ENCODE data around the gene EYA3.

DNA sequence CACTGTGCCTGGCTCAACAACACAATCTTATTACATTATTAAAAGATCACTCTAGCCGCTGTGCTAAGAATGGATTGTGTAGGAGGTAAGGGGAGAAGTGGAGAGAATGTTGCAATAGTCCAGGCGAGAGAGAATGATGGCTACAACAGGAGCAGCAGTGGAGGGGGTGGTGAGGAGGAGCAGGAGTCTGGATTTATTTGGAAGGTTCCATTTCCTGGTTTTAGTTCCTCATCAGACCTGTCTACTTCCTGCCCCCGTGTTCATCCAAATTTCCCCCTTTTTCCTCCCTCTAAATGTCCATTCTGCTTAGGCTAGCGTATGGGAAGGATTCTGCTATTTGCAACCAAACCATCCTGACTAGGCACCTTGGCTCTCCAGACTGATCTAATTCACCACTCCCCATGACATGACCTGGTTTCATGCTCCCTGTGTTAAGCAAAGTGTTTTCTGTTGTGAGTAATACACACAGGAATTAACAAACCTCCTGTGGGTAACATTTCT lies 35.1 kb upstream of the EYA3 start:
- TF ChIP-seq CTCF (IDR thresholded peaks at IDR 0.05) (no peak), POLR2A (IDR thresholded peaks at IDR 0.05; ENCODE audit: low read depth) (no peak), POLR2AphosphoS5 (IDR thresholded peaks at IDR 0.05) (no peak), EP300 (IDR thresholded peaks at IDR 0.05) (no peak)
